H9 (cell line): ENCODE measurements around the gene DNAJC8. TPM values are rescaled to one million over a fixed set of nuclear protein-coding genes. Genes with fewer than 3 reads are reported as not detected.

ENCODE experiments used
- DNase-seq: peaks from one replicate; pipeline ENCODE4 v3.0.0-alpha.2; 2017
- H2AFZ ChIP-seq: one replicate; pipeline ENCODE4 v1.6.1; 2013; ENCODE audit warnings: mild to moderate bottlenecking, low read length, control low read depth, moderate library complexity
- H2AK5ac ChIP-seq: 2 replicates; pipeline ENCODE4 v1.6.1; 2013; ENCODE audit warnings: low read length, control low read depth, mixed read lengths; ENCODE audit not compliant: insufficient read length
- H2BK120ac ChIP-seq: one replicate; pipeline ENCODE4 v1.6.1; 2013; ENCODE audit warnings: low read depth, mild to moderate bottlenecking, low read length, control low read depth, inconsistent platforms; ENCODE audit not compliant: poor library complexity, severe bottlenecking
- H2BK12ac ChIP-seq: 2 replicates; pipeline ENCODE4 v1.6.1; 2013; ENCODE audit warnings: low read length, control low read depth, mixed read lengths, low read depth; ENCODE audit not compliant: insufficient read length
- H2BK15ac ChIP-seq: 2 replicates; pipeline ENCODE4 v1.6.1; 2013; ENCODE audit warnings: low read depth, low read length, control low read depth
- H2BK20ac ChIP-seq: one replicate; pipeline ENCODE4 v1.6.1; 2013; ENCODE audit warnings: low read depth, mild to moderate bottlenecking, low read length, control low read depth, inconsistent platforms; ENCODE audit not compliant: poor library complexity, severe bottlenecking
- H2BK5ac ChIP-seq: 2 replicates; pipeline ENCODE4 v1.6.1; 2013; ENCODE audit warnings: low read length, control low read depth, mixed read lengths; ENCODE audit not compliant: insufficient read length
- H3K14ac ChIP-seq: 2 replicates; pipeline ENCODE4 v1.6.1; 2013; ENCODE audit warnings: low read length, control low read depth; ENCODE audit not compliant: insufficient read depth
- H3K18ac ChIP-seq: 2 replicates; pipeline ENCODE4 v1.6.1; 2013; ENCODE audit warnings: low read depth, mild to moderate bottlenecking, mixed read lengths, low read length, control low read depth; ENCODE audit not compliant: insufficient read length
- H3K23ac ChIP-seq: 2 replicates; pipeline ENCODE4 v1.6.1; 2013; ENCODE audit warnings: low read length, control low read depth, mixed read lengths, low read depth; ENCODE audit not compliant: insufficient read length
- H3K23me2 ChIP-seq: 2 replicates; pipeline ENCODE4 v1.6.1; 2013; ENCODE audit warnings: low read depth, mild to moderate bottlenecking, mixed read lengths, low read length, control low read depth; ENCODE audit not compliant: insufficient read length, poor library complexity, severe bottlenecking
- H3K27ac ChIP-seq: 2 replicates; pipeline ENCODE4 v1.5.1; 2013; ENCODE audit warnings: low read length, control low read depth, mixed read lengths, low read depth; ENCODE audit not compliant: insufficient read length
- H3K27me3 ChIP-seq: 2 replicates; pipeline ENCODE4 v1.6.1; 2013; ENCODE audit warnings: low read length, control low read depth, inconsistent platforms; ENCODE audit not compliant: insufficient read depth
- H3K4ac ChIP-seq: 2 replicates; pipeline ENCODE4 v1.6.1; 2013; ENCODE audit warnings: low read depth, mild to moderate bottlenecking, control low read depth, inconsistent platforms, low read length, moderate library complexity
- H3K4me1 ChIP-seq: 2 replicates; pipeline ENCODE4 v1.6.1; 2013; ENCODE audit warnings: low read length, control low read depth, inconsistent platforms; ENCODE audit not compliant: insufficient read depth
- H3K4me2 ChIP-seq: 2 replicates; pipeline ENCODE4 v1.6.1; 2013; ENCODE audit warnings: low read length, control low read depth, mixed read lengths; ENCODE audit not compliant: insufficient read length, insufficient read depth
- H3K56ac ChIP-seq: 2 replicates; pipeline ENCODE4 v1.6.1; 2013; ENCODE audit warnings: low read depth, mild to moderate bottlenecking, mixed read lengths, low read length, control low read depth; ENCODE audit not compliant: insufficient read length
- H3K79me1 ChIP-seq: 2 replicates; pipeline ENCODE4 v1.6.1; 2013; ENCODE audit warnings: low read depth, mild to moderate bottlenecking, moderate library complexity, low read length, control low read depth, inconsistent platforms; ENCODE audit not compliant: insufficient read depth, poor library complexity, severe bottlenecking
- H3K79me2 ChIP-seq: 2 replicates; pipeline ENCODE4 v1.6.1; 2013; ENCODE audit warnings: low read length, control low read depth, inconsistent platforms; ENCODE audit not compliant: insufficient read depth
- H3K9ac ChIP-seq: 2 replicates; pipeline ENCODE4 v1.6.1; 2013; ENCODE audit warnings: low read length, control low read depth, mixed read lengths; ENCODE audit not compliant: insufficient read length; ENCODE audit errors: extremely low read depth
- H3K9me3 ChIP-seq: one replicate; pipeline ENCODE4 v1.6.1; 2013; ENCODE audit warnings: low read depth, low read length, inconsistent platforms; ENCODE audit not compliant: control insufficient read depth
- H3T11ph ChIP-seq: one replicate; pipeline ENCODE4 v1.6.1; 2013; ENCODE audit warnings: mild to moderate bottlenecking, low read length, control low read depth, inconsistent platforms
- H4K20me1 ChIP-seq: one replicate; pipeline ENCODE4 v1.6.1; 2013; ENCODE audit not compliant: control insufficient read depth, insufficient read length, insufficient read depth
- H4K5ac ChIP-seq: 2 replicates; pipeline ENCODE4 v1.6.1; 2013; ENCODE audit warnings: low read depth, mild to moderate bottlenecking, mixed read lengths, low read length, control low read depth; ENCODE audit not compliant: insufficient read length
- H4K8ac ChIP-seq: replicated peaks from 2 replicates; pipeline ENCODE4 v1.6.1; 2013; ENCODE audit warnings: low read length, control low read depth, mixed read lengths, low read depth; ENCODE audit not compliant: insufficient read length
- H4K91ac ChIP-seq: 2 replicates; pipeline ENCODE4 v1.6.1; 2013; ENCODE audit warnings: low read depth, mild to moderate bottlenecking, moderate library complexity, mixed read lengths, low read length, control low read depth; ENCODE audit not compliant: insufficient read length
- H3K27ac Mint-ChIP-seq, 3 experiments: 2 replicates in 2 of 3; 3 replicates in 1 of 3; pipeline ENCODE4 v1.8.0; 2020 to 2021; ENCODE audit warnings: mixed read lengths in 3 of 3, mild to moderate bottlenecking in 1 of 3, moderate library complexity in 1 of 3
- H3K27me3 Mint-ChIP-seq: 2 replicates; pipeline ENCODE4 v1.8.0; 2021; ENCODE audit warnings: low read depth, mild to moderate bottlenecking, moderate library complexity, mixed read lengths
- H3K36me3 Mint-ChIP-seq, 3 experiments: 2 replicates in 2 of 3; 3 replicates in 1 of 3; pipeline ENCODE4 v1.8.0; 2020 to 2021; ENCODE audit warnings: low read depth in 3 of 3, mixed read lengths in 3 of 3; ENCODE audit not compliant: insufficient read depth in 1 of 3
- H3K4me1 Mint-ChIP-seq, 2 experiments: 2 replicates each; pipeline ENCODE4 v1.8.0; 2020; ENCODE audit warnings: mixed read lengths in 2 of 2
- H3K4me3 Mint-ChIP-seq, 2 experiments: 2 replicates in 1 of 2; 3 replicates in 1 of 2; pipeline ENCODE4 v1.8.0; 2020 to 2021; ENCODE audit warnings: mild to moderate bottlenecking in 2 of 2, mixed read lengths in 2 of 2, moderate library complexity in 1 of 2
- H3K9me3 Mint-ChIP-seq, 2 experiments: 2 replicates in 1 of 2; 3 replicates in 1 of 2; pipeline ENCODE4 v1.8.0; 2020; ENCODE audit warnings: mild to moderate bottlenecking in 2 of 2, mixed read lengths in 2 of 2, moderate library complexity in 1 of 2
- CTCF ChIP-seq: fragments of 200-600 bp; sonication (generic); conservative IDR thresholded peaks from 3 replicates; pipeline ENCODE4 v1.8.0; 2021; ENCODE audit warnings: antibody characterized with exemption, mild to moderate bottlenecking
- WGBS: extraction: QIAGEN DNeasy Blood & Tissue Kit; methylation state at CpG from one replicate; pipeline ENCODE4 v1.1.7; 2013; ENCODE audit warnings: missing lambda C conversion rate, low lambda C conversion rate, mixed read lengths; ENCODE audit not compliant: insufficient read length; ENCODE audit errors: extremely low coverage; 5-methylcytosine and 5-hydroxymethylcytosine counted together
- total RNA-seq: library from RNA; stranded (reverse); gene quantifications from 2 replicates; pipeline ENCODE4 v1.2.1, GENCODE V29; 2021

Gene DNAJC8
- total RNA-seq, 1 experiment from 2014 or later = 132 TPM

GRCh38 chr1:28213315-28213714, 19.5 kb downstream of the DNAJC8 start:
- no peak overlapping the region for H3K27ac ChIP-seq
- H3T11ph ChIP-seq = no peak overlapping the region
- H4K8ac ChIP-seq = no peak overlapping the region
- H3K9me3 ChIP-seq = no peaks in the 10 kb centered on the region
- no peak overlapping the region for H2BK12ac ChIP-seq
- H2AK5ac ChIP-seq = no peak overlapping the region
- Mint-ChIP-seq H3K27ac (no peak overlapping the region), H3K27me3 (no peaks in the 10 kb centered on the region), H3K9me3 (no peaks in the 10 kb centered on the region), H3K36me3 (peaks cover 3 to 53% (median 18%) of the 10 kb centered on the region in 3 experiments; a peak in 5 of 7 replicates), H3K4me1 (peaks cover 4 to 6% of the 10 kb centered on the region in 2 experiments), H3K4me3 (no peak overlapping the region)
- H3K4me1 ChIP-seq = no peaks in the 10 kb centered on the region
- H3K27me3 ChIP-seq = no peaks in the 10 kb centered on the region
- H3K18ac ChIP-seq = no peak overlapping the region
- no peak overlapping the region for H2BK120ac ChIP-seq
- H4K20me1 ChIP-seq = no peaks in the 10 kb centered on the region
- H2BK15ac ChIP-seq = no peak overlapping the region
- H3K23me2 ChIP-seq = no peaks in the 10 kb centered on the region
- H3K23ac ChIP-seq = no peak overlapping the region
- H3K79me2 ChIP-seq = no peaks in the 10 kb centered on the region
- no peak overlapping the region for H2AFZ ChIP-seq
- no CpG with 5 or more reads among the region's 2 CpGs for WGBS
- no peak overlapping the region for H4K5ac ChIP-seq
- H3K14ac ChIP-seq = no peak overlapping the region
- H3K79me1 ChIP-seq = peaks cover 5% of the 10 kb centered on the region
- no peak overlapping the region for H3K56ac ChIP-seq
- no peak overlapping the region for H3K4me2 ChIP-seq
- no peak for DNase-seq
- H2BK20ac ChIP-seq = no peak overlapping the region
- H2BK5ac ChIP-seq = no peak overlapping the region
- no peak overlapping the region for H3K4ac ChIP-seq
- no peak for TF ChIP-seq CTCF
- H3K9ac ChIP-seq = no peak overlapping the region
- H4K91ac ChIP-seq = no peak overlapping the region
